Stimulated activated naive CD8-positive, alpha-beta T cell treated with anti-CD3 and anti-CD28 coated beads, Interleukin-15, Interleukin-2, amounts not matched to agents 100 ng/mL and 50 ng/mL, for 24 hours (primary cell): ENCODE results near the gene KRT8.
A peak's percentile ranks its signal among the peaks of the same experiment; 100 is the strongest.

ENCODE experiments used
- H3K27ac Mint-ChIP-seq: one replicate; pipeline ENCODE4 v1.8.0; 2021; ENCODE audit warnings: mild to moderate bottlenecking, mixed read lengths
- H3K27me3 Mint-ChIP-seq: one replicate; pipeline ENCODE4 v1.8.0; 2021; ENCODE audit warnings: mixed read lengths
- H3K36me3 Mint-ChIP-seq: one replicate; pipeline ENCODE4 v1.8.0; 2021; ENCODE audit warnings: low read depth, mixed read lengths
- H3K4me1 Mint-ChIP-seq: one replicate; pipeline ENCODE4 v1.8.0; 2021; ENCODE audit warnings: low read depth, mixed read lengths
- H3K4me3 Mint-ChIP-seq: one replicate; pipeline ENCODE4 v1.8.0; 2021; ENCODE audit warnings: mild to moderate bottlenecking, mixed read lengths
- H3K9me3 Mint-ChIP-seq: one replicate; pipeline ENCODE4 v1.8.0; 2021; ENCODE audit warnings: mixed read lengths

KRT8 gene

DNA sequence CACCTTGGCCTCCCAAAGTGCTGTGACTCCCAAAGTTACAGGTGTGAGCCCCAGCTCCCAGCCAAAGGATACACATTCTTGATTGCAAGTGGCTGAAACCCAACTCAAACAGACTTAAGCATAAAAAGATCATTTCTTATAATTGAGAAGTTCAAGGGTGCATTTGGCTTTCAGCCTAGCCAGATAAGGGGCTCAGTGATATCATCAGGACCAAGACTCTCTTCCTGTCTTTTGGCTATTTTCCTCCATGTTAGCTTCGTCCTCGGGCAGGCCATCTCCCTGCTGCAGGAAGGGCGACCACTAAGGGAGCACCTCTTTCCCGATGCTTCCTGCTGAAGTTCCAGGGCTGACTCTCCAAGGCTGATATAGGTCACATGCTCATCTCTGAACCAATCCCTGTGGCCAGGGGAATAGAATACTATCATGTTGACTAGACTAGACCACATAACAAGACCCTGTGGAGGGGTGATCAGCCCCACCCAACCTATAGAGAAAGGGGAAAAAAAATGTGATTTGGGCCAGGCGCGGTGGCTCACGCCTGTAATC is 9.8 kb upstream of the KRT8 start:
- Mint-ChIP-seq H3K4me3 (no peak overlapping the region), H3K36me3 (no peaks in the 10 kb centered on the region), H3K4me1 (no peaks in the 10 kb centered on the region), H3K27ac (no peak overlapping the region), H3K9me3 (no peaks in the 10 kb centered on the region), H3K27me3 (peaks cover 4% of the 10 kb centered on the region)

DNA sequence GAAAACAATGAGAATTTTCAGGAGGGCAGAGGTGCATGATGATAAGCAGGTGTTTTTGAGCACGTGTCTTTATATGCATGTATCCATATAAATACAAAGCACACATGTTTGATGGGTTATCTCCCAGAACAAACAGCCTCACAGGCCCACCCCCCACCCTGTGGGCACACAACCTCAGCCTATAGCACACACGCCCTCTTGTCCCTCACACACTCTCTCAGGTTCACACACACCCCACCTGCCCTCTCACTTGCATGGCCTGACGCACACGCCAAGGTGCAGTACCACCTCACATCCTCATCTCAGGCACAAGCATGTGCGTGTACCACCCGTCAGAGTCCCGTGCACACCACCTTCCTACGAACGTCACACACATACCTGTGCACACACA is 8.6 kb upstream of the KRT8 start:
- no peaks in the 10 kb centered on the region for H3K36me3 Mint-ChIP-seq
- H3K27me3 Mint-ChIP-seq, result peaks cover 4% of the 10 kb centered on the region
- H3K4me3 Mint-ChIP-seq, result no peak overlapping the region
- H3K4me1 Mint-ChIP-seq, result no peaks in the 10 kb centered on the region
- H3K9me3 Mint-ChIP-seq, result no peaks in the 10 kb centered on the region
- no peak overlapping the region for H3K27ac Mint-ChIP-seq

DNA sequence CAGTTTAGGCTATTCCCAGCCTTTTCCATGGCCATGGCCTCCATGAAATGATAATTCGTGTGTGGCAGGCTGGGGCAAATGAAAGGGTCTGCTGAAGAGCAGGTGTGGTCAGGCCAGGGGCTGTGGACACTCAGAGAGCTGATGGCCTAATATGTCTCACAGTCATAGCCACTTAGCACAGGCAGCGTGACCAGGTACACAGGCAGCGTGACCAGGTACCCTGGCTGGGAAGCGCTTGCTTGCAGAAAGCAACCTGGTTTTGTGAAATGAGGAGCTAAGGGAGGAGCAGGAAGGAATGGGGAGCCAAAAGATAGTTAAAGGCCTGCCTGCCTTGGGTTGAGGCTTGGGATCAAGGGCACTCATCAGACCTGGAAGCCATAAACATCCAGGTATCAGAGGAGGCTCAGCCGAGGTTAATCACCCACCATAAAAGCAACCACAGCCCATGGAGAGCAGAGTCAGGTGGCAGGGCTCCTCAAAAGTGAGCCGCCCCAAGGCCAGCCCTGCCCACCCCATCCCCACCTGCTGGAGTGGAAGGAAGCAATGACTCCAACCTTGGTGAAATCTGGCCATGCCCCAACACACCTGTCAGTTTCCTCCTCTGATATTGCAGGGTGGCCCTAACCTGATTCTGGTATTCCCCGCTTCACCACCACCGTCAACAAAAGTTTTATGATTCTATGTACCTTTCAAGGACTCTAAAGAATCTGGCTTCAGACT is 8.0 kb upstream of the KRT8 start:
- Mint-ChIP-seq H3K27ac (no peak overlapping the region), H3K9me3 (no peaks in the 10 kb centered on the region), H3K4me1 (no peaks in the 10 kb centered on the region), H3K4me3 (no peak overlapping the region), H3K27me3 (peaks cover 4% of the 10 kb centered on the region), H3K36me3 (no peaks in the 10 kb centered on the region)

DNA sequence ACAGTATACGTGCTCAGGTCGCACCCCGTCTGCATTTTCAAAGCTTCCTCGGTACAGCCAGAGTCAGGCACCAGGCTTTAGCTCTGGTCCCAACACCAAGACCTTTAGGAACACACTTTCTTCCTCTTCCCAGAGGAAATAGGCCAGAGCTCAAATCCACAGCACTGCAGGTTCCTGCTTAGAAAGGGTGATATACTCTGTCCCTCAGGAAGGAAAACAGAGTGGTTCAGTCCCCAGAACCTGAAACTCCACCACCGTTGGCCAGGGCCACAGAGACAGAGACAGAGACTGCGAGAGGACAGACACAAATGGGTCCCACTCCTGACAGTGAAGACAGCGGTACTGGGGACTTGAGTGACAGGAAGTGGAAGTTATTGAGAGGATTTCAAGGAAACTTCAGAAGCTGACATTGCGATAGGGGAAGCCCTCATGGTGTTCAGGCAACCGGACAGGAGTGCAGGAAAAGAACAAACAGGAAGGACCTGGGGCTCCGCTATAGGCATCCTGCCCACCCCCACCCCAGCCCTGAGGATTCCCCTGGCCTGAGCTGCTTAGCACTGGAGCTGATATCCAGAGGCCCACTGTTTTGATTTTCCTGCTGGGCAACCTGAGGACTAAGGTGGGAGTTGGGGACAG is 5.5 kb upstream of the KRT8 start:
- no peak overlapping the region for H3K27ac Mint-ChIP-seq
- no peaks in the 10 kb centered on the region for H3K9me3 Mint-ChIP-seq

DNA sequence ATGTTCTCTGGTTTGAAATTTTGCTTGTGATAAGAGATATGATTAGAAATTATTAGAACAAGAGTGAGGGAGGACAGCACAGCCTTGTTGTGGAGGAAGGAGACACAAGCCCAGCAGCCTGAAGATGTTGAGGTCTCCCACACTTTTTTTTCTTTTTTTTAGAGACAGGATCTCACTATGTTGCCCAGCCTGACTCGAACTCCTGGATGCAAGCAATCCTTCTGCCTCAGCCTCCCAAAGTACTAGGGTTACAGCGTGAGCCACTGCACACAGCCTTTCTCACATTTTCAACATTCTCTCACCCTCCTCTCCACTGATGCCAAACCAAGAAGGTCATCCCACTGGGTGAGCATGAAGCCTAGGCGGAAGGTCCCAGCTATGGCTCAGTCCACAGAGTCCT is 4.9 kb upstream of the KRT8 start:
- Mint-ChIP-seq H3K27me3 (no peaks in the 10 kb centered on the region), H3K4me1 (no peaks in the 10 kb centered on the region), H3K4me3 (no peak overlapping the region), H3K36me3 (no peaks in the 10 kb centered on the region), H3K27ac (no peak overlapping the region), H3K9me3 (no peaks in the 10 kb centered on the region)

More for the DNA sequence above, 5.5 kb upstream of the KRT8 start:
- Mint-ChIP-seq H3K27me3 (no peaks in the 10 kb centered on the region), H3K4me3 (no peak overlapping the region), H3K36me3 (no peaks in the 10 kb centered on the region), H3K4me1 (no peaks in the 10 kb centered on the region)

DNA sequence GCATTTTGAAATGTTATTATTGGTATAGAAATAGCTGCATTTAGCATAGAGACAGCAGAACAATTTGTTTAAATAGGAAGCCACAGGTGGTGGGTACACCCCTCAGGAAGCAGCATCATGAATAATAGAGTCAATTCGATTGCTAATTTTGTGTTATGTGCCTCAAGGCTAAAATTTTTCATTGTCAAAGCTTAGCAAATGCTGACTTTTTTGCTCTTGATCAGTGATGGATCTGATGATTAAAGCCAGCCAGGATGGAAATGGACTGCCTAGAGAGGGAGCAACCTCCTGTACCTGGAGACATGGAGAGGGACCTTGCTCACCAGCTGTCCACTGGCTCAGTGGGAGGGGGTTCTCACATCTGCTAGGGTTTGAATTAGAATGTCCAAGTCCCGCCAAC is 4.5 kb upstream of the KRT8 start:
- H3K36me3 Mint-ChIP-seq, result no peaks in the 10 kb centered on the region
- H3K27ac Mint-ChIP-seq, result no peak overlapping the region
- H3K4me1 Mint-ChIP-seq, result no peaks in the 10 kb centered on the region
- no peak overlapping the region for H3K4me3 Mint-ChIP-seq
- H3K9me3 Mint-ChIP-seq, result no peaks in the 10 kb centered on the region
- no peaks in the 10 kb centered on the region for H3K27me3 Mint-ChIP-seq

DNA sequence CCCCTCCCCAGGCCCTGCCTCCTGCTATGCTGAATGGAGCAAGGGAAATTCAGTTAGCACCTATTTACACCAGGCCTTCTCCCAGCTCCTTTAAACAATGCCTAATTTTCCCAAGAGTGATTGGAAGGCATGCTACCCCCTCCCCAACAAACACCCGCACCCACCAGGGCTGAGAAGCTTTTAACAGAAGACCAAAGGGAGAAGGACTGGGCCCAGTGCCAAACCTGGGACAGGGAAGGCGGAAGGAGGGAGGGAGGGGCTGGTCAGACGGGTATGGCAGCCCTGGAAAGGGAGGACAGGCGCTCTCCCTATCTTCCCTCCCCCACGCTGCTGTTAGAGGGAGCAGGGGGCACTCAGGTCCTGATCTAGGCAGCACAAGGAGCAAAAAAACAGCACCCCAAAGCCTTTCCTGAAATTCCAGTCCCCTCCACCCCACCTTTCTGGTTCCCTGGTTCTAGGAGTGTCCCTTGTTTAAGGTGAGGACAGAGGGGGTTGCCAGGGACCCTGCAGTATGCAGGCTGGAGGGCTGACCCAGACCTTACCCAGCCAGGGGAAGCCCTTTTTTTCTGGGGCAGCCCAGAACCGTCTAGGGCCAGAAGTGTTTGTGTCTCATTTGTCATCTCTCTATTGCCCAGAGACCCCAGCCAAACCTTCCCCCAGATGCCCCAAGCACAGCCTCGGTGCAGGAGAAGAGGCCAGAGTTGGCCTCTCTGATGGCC is 2.4 kb upstream of the KRT8 start:
- H3K36me3 Mint-ChIP-seq, result no peaks in the 10 kb centered on the region
- no peaks in the 10 kb centered on the region for H3K27me3 Mint-ChIP-seq
- H3K27ac Mint-ChIP-seq, result no peak overlapping the region
- H3K4me1 Mint-ChIP-seq, result peaks cover 11% of the 10 kb centered on the region
- H3K9me3 Mint-ChIP-seq, result no peaks in the 10 kb centered on the region
- H3K4me3 Mint-ChIP-seq, result no peak overlapping the region

DNA sequence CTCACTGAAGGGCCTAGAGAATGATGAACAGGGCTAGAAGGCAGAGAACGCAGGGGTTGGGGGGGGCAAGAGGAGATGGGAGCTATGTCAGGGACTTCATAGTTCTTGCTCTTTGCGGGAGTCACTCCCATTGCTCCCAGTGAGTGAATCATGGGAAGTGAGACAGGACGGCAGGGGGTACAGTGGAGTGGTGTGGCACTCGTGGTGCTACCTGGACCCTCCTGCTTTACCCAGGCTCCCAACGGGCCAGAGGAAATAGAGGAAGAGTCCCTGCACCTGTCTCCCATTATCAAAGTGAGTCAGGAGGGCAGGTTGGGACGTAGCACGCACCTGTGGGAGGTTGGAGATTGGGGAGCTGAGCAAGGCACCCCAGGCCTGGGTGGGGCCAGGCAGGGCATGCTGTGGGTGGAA is 1.3 kb upstream of the KRT8 start:
- no peak overlapping the region for H3K27ac Mint-ChIP-seq
- H3K4me3 Mint-ChIP-seq, result no peak overlapping the region
- peaks cover 11% of the 10 kb centered on the region for H3K4me1 Mint-ChIP-seq
- H3K36me3 Mint-ChIP-seq, result no peaks in the 10 kb centered on the region
- H3K9me3 Mint-ChIP-seq, result no peaks in the 10 kb centered on the region
- H3K27me3 Mint-ChIP-seq, result no peaks in the 10 kb centered on the region

DNA sequence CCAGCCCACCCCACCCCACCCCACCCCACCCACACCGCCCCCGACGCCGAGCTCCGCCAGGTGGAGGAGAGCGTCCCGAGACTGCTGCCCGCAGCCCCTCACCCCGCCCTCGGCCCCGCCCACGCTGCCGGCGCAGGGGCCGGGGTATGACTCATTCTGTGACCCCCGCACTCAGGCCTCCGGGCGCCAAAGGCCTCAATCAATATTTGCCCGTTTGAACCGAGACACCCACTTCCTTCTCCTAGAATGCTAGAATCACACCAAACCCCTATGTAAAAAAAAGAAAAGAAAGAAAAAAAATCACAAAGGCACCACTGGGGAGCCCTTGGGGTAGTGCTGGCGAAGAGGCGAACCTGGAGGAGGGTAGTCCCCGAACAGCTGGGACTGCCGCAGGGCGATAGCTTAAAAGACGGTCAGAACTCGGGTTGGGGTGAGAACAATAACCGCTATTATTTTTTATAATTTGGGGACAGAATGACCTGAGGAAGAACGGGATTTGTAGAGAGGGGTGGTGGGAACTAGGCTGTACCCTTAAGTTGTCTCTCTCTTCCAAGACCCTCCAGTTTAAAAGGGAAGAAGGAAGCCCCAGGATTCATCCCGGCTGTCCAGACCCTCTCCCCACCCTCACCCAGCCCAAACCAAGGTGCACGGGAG is 894 bp downstream of the KRT8 start:
- no peaks in the 10 kb centered on the region for H3K36me3 Mint-ChIP-seq
- H3K4me1 Mint-ChIP-seq, result peaks cover 11% of the 10 kb centered on the region
- H3K4me3 Mint-ChIP-seq, result peak overlapping the region; percentile 62
- no peaks in the 10 kb centered on the region for H3K9me3 Mint-ChIP-seq
- H3K27me3 Mint-ChIP-seq, result no peaks in the 10 kb centered on the region
- H3K27ac Mint-ChIP-seq, result peak overlapping the region; percentile 73

DNA sequence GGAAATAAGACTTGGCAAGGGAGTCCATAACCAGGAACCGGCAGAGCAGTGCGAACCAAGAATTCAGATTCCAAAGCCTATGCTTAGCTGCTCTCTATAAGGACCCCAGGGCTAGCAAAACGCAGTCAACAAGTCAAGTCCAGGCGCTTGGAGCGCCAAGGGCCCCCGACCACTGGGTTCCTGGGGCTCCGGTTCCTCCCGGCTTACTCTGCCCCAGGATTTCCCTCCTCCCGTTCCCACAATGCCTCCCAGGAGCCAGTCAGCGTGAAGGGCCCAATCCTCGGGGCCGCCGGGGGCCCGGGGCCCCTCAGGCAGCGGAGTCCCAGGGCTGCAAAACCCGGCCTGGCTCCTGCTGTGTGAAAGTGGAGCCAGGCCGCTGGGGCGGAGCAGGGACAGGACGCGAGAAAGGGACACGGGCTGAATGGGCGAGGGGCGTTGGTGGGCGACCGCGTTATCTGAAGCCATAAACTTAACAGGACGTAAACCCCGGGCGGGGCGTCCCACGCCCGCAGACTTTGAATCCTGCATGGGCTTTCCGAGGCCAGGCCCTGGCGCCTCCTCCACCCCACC is 1.5 kb downstream of the KRT8 start:
- H3K4me3 Mint-ChIP-seq, result peak overlapping the region; percentile 7
- H3K36me3 Mint-ChIP-seq, result no peaks in the 10 kb centered on the region
- no peaks in the 10 kb centered on the region for H3K27me3 Mint-ChIP-seq
- H3K9me3 Mint-ChIP-seq, result no peaks in the 10 kb centered on the region
- H3K4me1 Mint-ChIP-seq, result peaks cover 11% of the 10 kb centered on the region
- no peak overlapping the region for H3K27ac Mint-ChIP-seq

DNA sequence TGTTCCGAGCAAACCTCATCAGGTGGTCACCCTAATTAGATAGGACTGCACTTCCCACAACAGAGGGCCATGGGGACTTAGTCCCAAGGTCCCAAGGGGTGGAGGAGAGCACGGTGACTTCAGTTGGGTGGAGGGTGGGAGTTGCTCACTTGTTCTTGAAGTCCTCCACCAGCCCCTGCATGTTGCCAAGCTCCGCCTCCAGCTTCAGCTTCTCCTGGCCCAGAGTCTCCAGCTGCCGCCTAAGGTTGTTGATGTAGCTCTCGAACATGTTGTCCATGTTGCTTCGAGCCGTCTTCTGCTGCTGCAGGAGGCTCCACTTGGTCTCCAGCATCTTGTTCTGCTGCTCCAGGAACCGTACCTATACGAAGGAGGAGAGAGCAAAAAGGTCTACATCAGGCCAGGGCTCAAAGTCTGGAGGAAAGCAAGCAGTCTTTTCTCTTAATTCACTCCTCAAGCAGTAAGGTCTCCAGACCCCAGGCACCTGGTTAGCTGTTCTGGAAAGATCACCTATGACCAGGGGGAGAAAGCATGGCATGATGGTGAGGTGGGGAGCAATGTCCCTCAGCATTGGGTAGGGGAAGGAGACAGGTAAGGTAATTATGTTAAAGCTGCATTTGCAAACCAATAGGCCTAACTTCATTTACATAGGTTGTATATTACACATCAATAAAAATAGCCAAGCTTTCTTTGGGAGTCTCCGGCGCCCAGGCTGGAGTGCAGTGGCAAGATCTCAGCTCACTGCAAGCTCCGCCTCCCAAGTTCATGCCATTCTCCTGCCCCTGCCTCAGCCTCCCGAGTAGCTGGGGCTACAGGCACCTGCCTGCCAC is 2.9 kb downstream of the KRT8 start:
- Mint-ChIP-seq H3K27ac (no peak overlapping the region), H3K27me3 (no peaks in the 10 kb centered on the region), H3K36me3 (no peaks in the 10 kb centered on the region), H3K4me3 (no peak overlapping the region), H3K4me1 (peaks cover 11% of the 10 kb centered on the region), H3K9me3 (no peaks in the 10 kb centered on the region)

DNA sequence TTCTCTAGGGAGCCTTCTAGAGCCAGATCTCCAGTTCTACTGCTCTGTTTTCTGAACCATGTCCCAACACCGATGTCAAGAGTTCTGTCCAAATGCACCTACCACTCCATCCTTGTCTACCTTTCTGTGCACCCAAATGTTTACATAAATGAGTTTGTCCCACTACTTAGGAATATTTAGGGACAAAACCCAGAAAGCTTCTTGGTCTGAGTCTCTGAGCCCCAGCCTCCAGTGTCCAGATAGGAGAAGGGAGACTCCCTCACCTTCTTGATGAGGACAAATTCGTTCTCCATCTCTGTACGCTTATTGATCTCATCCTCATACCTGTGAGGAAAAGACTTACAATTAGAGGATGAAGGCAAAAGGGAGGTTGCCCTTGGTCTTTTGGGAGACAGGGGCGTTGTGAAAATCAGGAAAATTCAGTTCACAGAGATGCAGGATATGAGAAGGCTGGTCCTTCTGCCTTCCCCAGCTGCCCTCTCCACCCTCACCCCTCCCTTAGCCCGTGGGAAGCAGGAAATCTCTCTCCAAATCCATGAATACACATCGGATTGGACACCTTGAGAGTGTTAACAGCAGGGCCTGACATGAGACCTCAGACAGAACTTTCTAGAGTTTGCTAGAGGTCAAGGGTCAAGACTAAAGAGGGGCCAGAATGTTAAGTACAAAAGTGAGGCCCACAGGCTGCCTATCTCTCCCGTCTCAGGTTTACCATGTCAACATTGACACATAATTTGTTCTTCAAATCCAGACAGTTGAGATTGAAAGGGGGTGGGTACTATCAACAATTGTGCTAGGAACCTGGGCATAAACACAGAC is 3.8 kb downstream of the KRT8 start:
- Mint-ChIP-seq H3K4me3 (no peak overlapping the region), H3K9me3 (no peaks in the 10 kb centered on the region), H3K4me1 (peaks cover 11% of the 10 kb centered on the region), H3K27ac (no peak overlapping the region), H3K36me3 (no peaks in the 10 kb centered on the region), H3K27me3 (no peaks in the 10 kb centered on the region)

DNA sequence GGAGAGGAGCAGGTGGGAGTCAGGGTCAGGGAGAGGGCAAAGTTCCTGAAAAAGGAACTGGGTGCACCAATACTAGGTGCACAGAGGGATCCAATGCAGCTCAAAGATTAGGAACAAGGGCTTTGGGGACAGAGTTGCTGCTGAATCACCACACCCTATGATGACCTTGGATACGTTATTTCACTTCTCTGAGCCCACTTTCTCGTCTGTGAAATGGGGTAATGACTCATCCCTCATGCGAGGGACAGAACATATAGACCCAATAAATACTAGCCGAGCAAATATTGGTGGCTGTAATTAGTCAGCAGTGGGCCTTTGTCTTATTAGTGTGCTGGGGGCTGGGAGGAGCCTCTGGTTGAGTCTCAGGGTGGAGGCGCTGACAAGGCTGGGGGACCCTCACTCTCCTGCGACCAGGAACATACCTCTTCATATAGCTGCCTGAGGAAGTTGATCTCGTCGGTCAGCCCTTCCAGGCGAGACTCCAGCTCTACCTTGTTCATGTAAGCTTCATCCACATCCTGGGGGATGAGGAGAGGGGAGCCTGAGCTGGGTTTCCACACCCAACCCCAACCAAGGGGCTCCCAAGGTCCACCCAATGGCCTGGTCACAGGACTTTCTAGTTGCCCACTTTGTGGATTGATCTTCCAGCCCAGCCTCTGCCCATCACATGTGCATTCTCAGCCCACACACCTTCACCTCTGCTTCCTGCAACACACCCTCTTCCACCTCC is 4.5 kb downstream of the KRT8 start:
- H3K27ac Mint-ChIP-seq, result no peak overlapping the region

More for the DNA sequence above, 4.5 kb downstream of the KRT8 start:
- Mint-ChIP-seq H3K9me3 (no peaks in the 10 kb centered on the region), H3K4me1 (peaks cover 11% of the 10 kb centered on the region), H3K27me3 (no peaks in the 10 kb centered on the region), H3K4me3 (no peak overlapping the region), H3K36me3 (no peaks in the 10 kb centered on the region)
